B cell (primary cell): ENCODE measurements around the gene GSX2. TPM values are rescaled to one million over a fixed set of nuclear protein-coding genes. Genes with fewer than 3 reads are reported as not detected.
"Not testable (repeated sequence)": the region's sequence is repeated elsewhere in the genome, so short reads cannot be mapped to it uniquely, and the experiment has no call there.

ENCODE experiments used
- ATAC-seq: fragments of 200-7000 bp; cut with Tn5 transposase; one replicate; pipeline ENCODE4 v1.10.0; 2021; ENCODE audit warnings: low read depth, mild to moderate bottlenecking, moderate number of reproducible peaks, moderate library complexity
- CTCF ChIA-PET: fragments of 350-600 bp; sonication (Branson Sonifier 250); formaldehyde crosslinking; loops from one replicate; lab custom pipeline; 2021; ENCODE audit warnings: antibody characterized with exemption, inconsistent platforms; lab: Charles Lee
- POLR2A ChIA-PET: fragments of 350-600 bp; sonication (Branson Sonifier 250); formaldehyde crosslinking; loops from one replicate; lab custom pipeline; 2021; ENCODE audit warnings: antibody characterized with exemption; lab: Charles Lee
- DNase-seq: peaks from one replicate; pipeline ENCODE4 v3.0.0; 2013
- H2AFZ ChIP-seq: 2 replicates; pipeline ENCODE4 v1.6.1; 2012; ENCODE audit warnings: mild to moderate bottlenecking, low read depth, low read length; ENCODE audit not compliant: insufficient read depth, poor library complexity, severe bottlenecking
- H3K27ac ChIP-seq, 2 donors: 1 replicate in 1 of 2; 2 replicates in 1 of 2; pipeline ENCODE4 v1.5.1; 2012 to 2013; ENCODE audit warnings: low read length in 2 of 2, mild to moderate bottlenecking in 2 of 2, moderate library complexity in 1 of 2
- H3K27me3 ChIP-seq, 4 experiments: fragments of 200-600 bp in 1 of 4; sonication (generic) in 1 of 4; replicated peaks in 1 of 4; 1 replicate in 2 of 4; 2 replicates in 2 of 4; pipeline versions ENCODE4 v1.6.1 to v1.7.0; 2013 to 2016; ENCODE audit warnings: low read length in 3 of 4, mild to moderate bottlenecking in 2 of 4, mixed read lengths in 1 of 4, moderate library complexity in 1 of 4; ENCODE audit not compliant: insufficient read depth in 4 of 4, control insufficient read depth in 3 of 4; ENCODE audit errors: control extremely low read depth in 1 of 4
- H3K36me3 ChIP-seq, 2 experiments: replicated peaks in 1 of 2; 1 replicate in 1 of 2; 2 replicates in 1 of 2; pipeline versions ENCODE4 v1.6.1 to v1.7.1; 2013; ENCODE audit warnings: low read length in 1 of 2; ENCODE audit not compliant: insufficient read depth in 2 of 2, control insufficient read depth in 1 of 2; ENCODE audit errors: control extremely low read depth in 1 of 2, extremely low read depth in 1 of 2
- H3K4me1 ChIP-seq, 2 donors: fragments of 200-600 bp in 1 of 2; sonication (generic) in 1 of 2; 1 replicate in 1 of 2; 2 replicates in 1 of 2; pipeline versions ENCODE4 v1.5.1 to v1.6.1; 2013 to 2017; ENCODE audit warnings: low read length in 2 of 2; ENCODE audit not compliant: control insufficient read depth in 2 of 2, insufficient read depth in 2 of 2
- H3K4me2 ChIP-seq: replicated peaks from 2 replicates; pipeline ENCODE3; 2012; ENCODE audit warnings: mild to moderate bottlenecking, low read depth, low read length; ENCODE audit not compliant: poor library complexity, severe bottlenecking
- H3K4me3 ChIP-seq, 5 experiments: fragments of 200-600 bp in 1 of 5; sonication (generic) in 1 of 5; 1 replicate in 3 of 5; 2 replicates in 2 of 5; pipeline versions ENCODE4 v1.5.1 to v1.7.0; 2011 to 2016; ENCODE audit warnings: low read length in 4 of 5, mild to moderate bottlenecking in 4 of 5, low read depth in 2 of 5, control low read depth in 1 of 5, moderate library complexity in 1 of 5; ENCODE audit not compliant: insufficient read depth in 1 of 5; ENCODE audit errors: control extremely low read depth in 1 of 5, extremely low read depth in 1 of 5
- H3K79me2 ChIP-seq: fragments of 200-600 bp; sonication (generic); one replicate; pipeline ENCODE4 v1.6.0; 2016; ENCODE audit warnings: low read length; ENCODE audit not compliant: control insufficient read depth, insufficient read depth
- H3K9ac ChIP-seq: fragments of 200-600 bp; sonication (generic); 2 replicates; pipeline ENCODE4 v1.6.1; 2017; ENCODE audit warnings: mild to moderate bottlenecking, low read length, moderate library complexity
- H3K9me3 ChIP-seq, 3 donors: one replicate each; pipeline versions ENCODE4 v1.6.1 to v1.7.1; 2013; ENCODE audit warnings: low read length in 2 of 3; ENCODE audit not compliant: control insufficient read depth in 2 of 3, insufficient read depth in 1 of 3; ENCODE audit errors: control extremely low read depth in 1 of 3
- H4K20me1 ChIP-seq: 2 replicates; pipeline ENCODE4 v1.6.0; 2012; ENCODE audit warnings: mild to moderate bottlenecking, low read length; ENCODE audit not compliant: insufficient read depth, control insufficient read depth, poor library complexity, severe bottlenecking
- H3K27ac Mint-ChIP-seq: one replicate; pipeline ENCODE4 v1.8.0; 2021; ENCODE audit warnings: mixed read lengths
- H3K27me3 Mint-ChIP-seq: one replicate; pipeline ENCODE4 v1.8.0; 2021; ENCODE audit warnings: mixed read lengths
- H3K4me1 Mint-ChIP-seq: one replicate; pipeline ENCODE4 v1.8.0; 2021; ENCODE audit warnings: mixed read lengths
- H3K4me3 Mint-ChIP-seq: one replicate; pipeline ENCODE4 v1.8.0; 2021; ENCODE audit warnings: mixed read lengths
- H3K9me3 Mint-ChIP-seq: one replicate; pipeline ENCODE4 v1.8.0; 2022; ENCODE audit warnings: mixed read lengths; ENCODE audit not compliant: insufficient read depth
- EZH2 ChIP-seq: IDR thresholded peaks from 2 replicates; pipeline ENCODE4 v1.6.1; 2012; ENCODE audit warnings: borderline replicate concordance, low read depth, mild to moderate bottlenecking, moderate library complexity, low read length; ENCODE audit not compliant: insufficient read depth, poor library complexity, severe bottlenecking
- WGBS: methylation state at CpG from one replicate; pipeline ENCODE4 v1.1.5; 2013; ENCODE audit warnings: missing lambda C conversion rate; ENCODE audit not compliant: insufficient coverage; 5-methylcytosine and 5-hydroxymethylcytosine counted together
- intact Hi-C: fragments of 100-400 bp; cut with micrococcal nuclease; formaldehyde crosslinking; loops from one replicate; pipeline ENCODE4 v1.10.0; 2022
- polyA plus RNA-seq: library from polyadenylated mRNA; depleted of rRNA; stranded (reverse); fragments of >200 nt; gene quantifications from 2 replicates; pipeline ENCODE4 v1.2.3, GENCODE V29; 2012
- total RNA-seq, 2 donors: library from RNA; stranded (reverse); fragments of 120-200 nt in 1 of 2; gene quantifications; 1 replicate in 1 of 2; 2 replicates in 1 of 2; pipeline versions ENCODE4 v1.2.3 to v1.2.4, GENCODE V29; 2013 to 2022
- TF ChIP-seq, protein P1 (sequence below): fragments of 200-600 bp; IDR thresholded peaks from one replicate; pipeline ENCODE4 v1.8.0; 2022; ENCODE audit warnings: antibody characterized with exemption, mild to moderate bottlenecking

Gene GSX2
- total and polyA plus RNA-seq, 2 donors (not counting 1 experiment from before 2014, with no cell fraction given) = 0.34 to 0.47 TPM

DNA sequence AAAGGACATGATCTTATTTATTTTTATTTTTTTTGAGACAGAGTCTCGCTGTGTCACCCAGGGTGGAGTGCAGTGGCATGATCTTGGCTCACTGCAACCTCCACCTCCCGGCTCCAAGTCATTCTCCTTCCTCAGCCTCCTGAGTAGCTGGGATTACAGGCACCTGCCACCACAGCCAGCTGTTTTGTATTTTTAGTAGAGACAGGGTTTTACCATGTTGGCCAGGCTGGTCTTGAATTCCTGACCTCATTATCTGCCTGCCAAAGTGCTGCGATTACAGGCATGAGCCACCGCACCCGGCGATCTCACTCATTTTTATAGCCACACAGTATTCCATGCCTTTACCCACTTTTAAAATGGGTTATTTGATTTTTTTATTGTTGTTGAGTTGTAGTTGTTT lies 16.3 kb downstream of the GSX2 start:
- DNase-seq, H3K9ac ChIP-seq, H3K4me3 Mint-ChIP-seq, H3K27ac ChIP-seq, ATAC-seq, H3K4me1 Mint-ChIP-seq, CTCF ChIA-PET, POLR2A ChIA-PET, H3K36me3 ChIP-seq, H2AFZ ChIP-seq, H3K9me3 Mint-ChIP-seq, intact Hi-C loops, H3K4me2 ChIP-seq, H4K20me1 ChIP-seq, H3K27me3 ChIP-seq, H3K4me3 ChIP-seq, H3K4me1 ChIP-seq, H3K9me3 ChIP-seq, H3K79me2 ChIP-seq, H3K27ac Mint-ChIP-seq: not testable (repeated sequence)
- H3K27me3 Mint-ChIP-seq = peaks cover 46% of the 10 kb centered on the region
- WGBS = 60% methylated on average over 1 of the region's 6 CpGs

GRCh38 chr4:54118850-54119589 lies 19.1 kb downstream of the GSX2 start:
- no peak overlapping the region for H3K27ac ChIP-seq
- no peak overlapping the region for H3K9ac ChIP-seq
- ChIA-PET CTCF (no interaction called here), POLR2A (no interaction called here)
- intact Hi-C loops = no loop called here
- no peak for TF ChIP-seq EZH2
- TF ChIP-seq, protein P1, sequence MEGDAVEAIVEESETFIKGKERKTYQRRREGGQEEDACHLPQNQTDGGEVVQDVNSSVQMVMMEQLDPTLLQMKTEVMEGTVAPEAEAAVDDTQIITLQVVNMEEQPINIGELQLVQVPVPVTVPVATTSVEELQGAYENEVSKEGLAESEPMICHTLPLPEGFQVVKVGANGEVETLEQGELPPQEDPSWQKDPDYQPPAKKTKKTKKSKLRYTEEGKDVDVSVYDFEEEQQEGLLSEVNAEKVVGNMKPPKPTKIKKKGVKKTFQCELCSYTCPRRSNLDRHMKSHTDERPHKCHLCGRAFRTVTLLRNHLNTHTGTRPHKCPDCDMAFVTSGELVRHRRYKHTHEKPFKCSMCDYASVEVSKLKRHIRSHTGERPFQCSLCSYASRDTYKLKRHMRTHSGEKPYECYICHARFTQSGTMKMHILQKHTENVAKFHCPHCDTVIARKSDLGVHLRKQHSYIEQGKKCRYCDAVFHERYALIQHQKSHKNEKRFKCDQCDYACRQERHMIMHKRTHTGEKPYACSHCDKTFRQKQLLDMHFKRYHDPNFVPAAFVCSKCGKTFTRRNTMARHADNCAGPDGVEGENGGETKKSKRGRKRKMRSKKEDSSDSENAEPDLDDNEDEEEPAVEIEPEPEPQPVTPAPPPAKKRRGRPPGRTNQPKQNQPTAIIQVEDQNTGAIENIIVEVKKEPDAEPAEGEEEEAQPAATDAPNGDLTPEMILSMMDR = no peak
- no peaks in the 10 kb centered on the region for H3K79me2 ChIP-seq
- no peak overlapping the region for H3K4me2 ChIP-seq
- no peak overlapping the region for H3K4me3 Mint-ChIP-seq
- no peaks in the 10 kb centered on the region for H3K4me1 ChIP-seq
- no peak overlapping the region for H3K4me3 ChIP-seq
- peaks cover 31% of the 10 kb centered on the region for H3K27me3 Mint-ChIP-seq
- H3K9me3 ChIP-seq = peaks cover 0 to 5% (median 1%) of the 10 kb centered on the region in 3 donors
- no peak overlapping the region for H2AFZ ChIP-seq
- WGBS = 100% methylated on average over 2 of the region's 5 CpGs
- no peaks in the 10 kb centered on the region for H3K4me1 Mint-ChIP-seq
- no peak overlapping the region for H3K27ac Mint-ChIP-seq
- H3K27me3 ChIP-seq = no peaks in the 10 kb centered on the region
- ATAC-seq = no peak
- no peaks in the 10 kb centered on the region for H4K20me1 ChIP-seq
- no peaks in the 10 kb centered on the region for H3K9me3 Mint-ChIP-seq
- no peaks in the 10 kb centered on the region for H3K36me3 ChIP-seq
- no peak for DNase-seq
